Central memory CD4-positive, alpha-beta T cell (primary cell): Measurements from ENCODE around the gene CDK6.
"Not testable (repeated sequence)": the region's sequence is repeated elsewhere in the genome, so short reads cannot be mapped to it uniquely, and the experiment has no call there.

Experiments used
- DNase-seq: peaks from one replicate; pipeline ENCODE4 v3.0.0; 2022

CDK6 gene

GRCh38 chr7:92614660-92615174 lies 221.7 kb downstream of the CDK6 start:
- no peak for DNase-seq

- no peak for DNase-seq
These were observed 222.7 kb downstream of the CDK6 start for GRCh38 chr7:92613720-92614119.

- no peak for DNase-seq
These were observed 223.2 kb downstream of the CDK6 start for GRCh38 chr7:92613214-92613613.

- DNase-seq: no peak
These were observed 223.9 kb downstream of the CDK6 start for GRCh38 chr7:92612501-92612900.

GRCh38 chr7:92611735-92612134 lies 224.6 kb downstream of the CDK6 start:
- no peak for DNase-seq

GRCh38 chr7:92609921-92610518 lies 226.4 kb downstream of the CDK6 start:
- peak; percentile 13 for DNase-seq

- no peak for DNase-seq
These were observed 227.7 kb downstream of the CDK6 start for GRCh38 chr7:92608380-92609322.

- DNase-seq: no peak
These were observed 229.4 kb downstream of the CDK6 start for GRCh38 chr7:92606985-92607384.

GRCh38 chr7:92604517-92604916 lies 231.9 kb downstream of the CDK6 start:
- not testable (repeated sequence) for DNase-seq

- no peak for DNase-seq
These were observed 233.3 kb downstream of the CDK6 start for GRCh38 chr7:92603089-92603445.

GRCh38 chr7:92602352-92603088 lies 233.9 kb downstream of the CDK6 start:
- no peak for DNase-seq

GRCh38 chr7:92598310-92598981 lies 237.9 kb downstream of the CDK6 start:
- no peak for DNase-seq

GRCh38 chr7:92595281-92595680 lies 241.1 kb downstream of the CDK6 start:
- DNase-seq: no peak

- no peak for DNase-seq
These were observed 241.6 kb downstream of the CDK6 start for GRCh38 chr7:92594746-92595145.

- DNase-seq: no peak
These were observed 245.6 kb downstream of the CDK6 start for GRCh38 chr7:92590711-92591310.

- no peak for DNase-seq
These were observed 247.3 kb downstream of the CDK6 start for GRCh38 chr7:92589056-92589455.

- no peak for DNase-seq
These were observed 247.8 kb downstream of the CDK6 start for GRCh38 chr7:92588561-92588960.

- DNase-seq: no peak
These were observed 249.5 kb downstream of the CDK6 start for GRCh38 chr7:92586841-92587240.

- DNase-seq: no peak
These were observed 250.0 kb downstream of the CDK6 start for GRCh38 chr7:92586403-92586802.

- DNase-seq: peak; percentile 25
These were observed 251.4 kb downstream of the CDK6 start for GRCh38 chr7:92584953-92585352.

GRCh38 chr7:92582948-92583347 lies 253.4 kb downstream of the CDK6 start:
- no peak for DNase-seq

GRCh38 chr7:92576296-92576695 lies 260.1 kb downstream of the CDK6 start:
- DNase-seq: no peak
